ENCODE data around the gene EPB41L3. TPM values are rescaled to one million over a fixed set of nuclear protein-coding genes. Genes with fewer than 3 reads are reported as not detected.

EPB41L3 gene
- total RNA-seq, 1 experiment from 2014 or later, result 16.1 TPM

DNA sequence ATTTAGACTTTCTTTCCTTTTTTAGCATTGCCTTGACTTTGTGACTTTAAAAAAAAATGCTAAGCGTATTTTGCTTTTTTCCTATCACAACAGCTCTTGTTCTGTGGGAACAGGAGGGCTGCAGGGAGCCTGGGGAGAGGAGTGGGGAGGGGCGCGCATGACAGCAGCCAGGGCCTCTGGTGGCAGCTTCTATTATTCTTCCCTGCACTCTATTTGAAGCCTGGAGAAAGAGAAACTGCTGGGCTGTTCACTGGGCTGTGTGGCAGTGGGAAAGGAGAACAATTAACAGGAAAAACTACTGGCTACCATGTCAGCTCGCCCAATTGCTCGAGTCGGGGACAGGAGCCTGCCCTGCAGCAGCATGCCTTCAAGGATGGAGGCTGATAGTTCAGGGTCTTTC lies 129.3 kb downstream of the EPB41L3 start:
- Histone ChIP-seq H3T11ph (ENCODE audit: low read length) (no peak overlapping the region), H3K56ac (ENCODE audit: insufficient read length, low read depth, low read length) (no peak overlapping the region), H2AK5ac (ENCODE audit: insufficient read length, low read length) (no peak overlapping the region), H3K9me3 (ENCODE audit: control insufficient read depth, low read depth, low read length) (no peaks in the 10 kb centered on the region), H2BK15ac (ENCODE audit: low read depth, low read length) (no peak overlapping the region), H3K18ac (ENCODE audit: insufficient read length, low read depth, low read length) (no peak overlapping the region), H2AFZ (ENCODE audit: low read length) (no peak overlapping the region), H3K4me2 (ENCODE audit: insufficient read depth, insufficient read length, low read length) (no peak overlapping the region), H3K9ac (ENCODE audit: extremely low read depth, insufficient read length, low read length) (no peak overlapping the region), H3K23ac (ENCODE audit: insufficient read length, low read depth, low read length) (no peak overlapping the region), H4K5ac (ENCODE audit: insufficient read length, low read depth, low read length) (no peak overlapping the region), H3K79me2 (ENCODE audit: insufficient read depth, low read length) (no peaks in the 10 kb centered on the region), H2BK120ac (ENCODE audit: low read depth, low read length, poor library complexity, severe bottlenecking) (no peak overlapping the region), H3K27ac (ENCODE audit: insufficient read length, low read depth, low read length) (no peak overlapping the region), H3K23me2 (ENCODE audit: insufficient read length, low read depth, low read length, poor library complexity, severe bottlenecking) (no peaks in the 10 kb centered on the region), H3K4me1 (ENCODE audit: insufficient read depth, low read length) (no peaks in the 10 kb centered on the region), H3K4ac (ENCODE audit: low read depth, low read length) (no peak overlapping the region), H2BK5ac (ENCODE audit: insufficient read length, low read length) (no peak overlapping the region), H4K20me1 (ENCODE audit: control insufficient read depth, insufficient read depth, insufficient read length) (no peaks in the 10 kb centered on the region), H2BK12ac (ENCODE audit: insufficient read length, low read depth, low read length) (no peak overlapping the region), H3K79me1 (ENCODE audit: insufficient read depth, low read depth, low read length, poor library complexity, severe bottlenecking) (no peaks in the 10 kb centered on the region), H2BK20ac (ENCODE audit: low read depth, low read length, poor library complexity, severe bottlenecking) (no peak overlapping the region), H3K14ac (ENCODE audit: insufficient read depth, low read length) (no peak overlapping the region), H3K27me3 (ENCODE audit: insufficient read depth, low read length) (no peaks in the 10 kb centered on the region), H4K91ac (ENCODE audit: insufficient read length, low read depth, low read length) (no peak overlapping the region), H4K8ac (replicated peaks; ENCODE audit: insufficient read length, low read depth, low read length) (no peak overlapping the region)
- DNase-seq, result peak; percentile 56
- TF ChIP-seq, protein P1, sequence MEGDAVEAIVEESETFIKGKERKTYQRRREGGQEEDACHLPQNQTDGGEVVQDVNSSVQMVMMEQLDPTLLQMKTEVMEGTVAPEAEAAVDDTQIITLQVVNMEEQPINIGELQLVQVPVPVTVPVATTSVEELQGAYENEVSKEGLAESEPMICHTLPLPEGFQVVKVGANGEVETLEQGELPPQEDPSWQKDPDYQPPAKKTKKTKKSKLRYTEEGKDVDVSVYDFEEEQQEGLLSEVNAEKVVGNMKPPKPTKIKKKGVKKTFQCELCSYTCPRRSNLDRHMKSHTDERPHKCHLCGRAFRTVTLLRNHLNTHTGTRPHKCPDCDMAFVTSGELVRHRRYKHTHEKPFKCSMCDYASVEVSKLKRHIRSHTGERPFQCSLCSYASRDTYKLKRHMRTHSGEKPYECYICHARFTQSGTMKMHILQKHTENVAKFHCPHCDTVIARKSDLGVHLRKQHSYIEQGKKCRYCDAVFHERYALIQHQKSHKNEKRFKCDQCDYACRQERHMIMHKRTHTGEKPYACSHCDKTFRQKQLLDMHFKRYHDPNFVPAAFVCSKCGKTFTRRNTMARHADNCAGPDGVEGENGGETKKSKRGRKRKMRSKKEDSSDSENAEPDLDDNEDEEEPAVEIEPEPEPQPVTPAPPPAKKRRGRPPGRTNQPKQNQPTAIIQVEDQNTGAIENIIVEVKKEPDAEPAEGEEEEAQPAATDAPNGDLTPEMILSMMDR (conservative IDR thresholded peaks at IDR 0.05), result peak; percentile 32; the same call in 2 of the 3 replicates
- H3K27me3 Mint-ChIP-seq (ENCODE audit: low read depth), result no peaks in the 10 kb centered on the region
- H3K9me3 Mint-ChIP-seq, result no peaks in the 10 kb centered on the region
- no peaks in the 10 kb centered on the region for H3K36me3 Mint-ChIP-seq (ENCODE audit: insufficient read depth in 1 of 3, low read depth in 3 of 3)
- peak overlapping the region in 1 of 3 experiments; percentile 77; a peak in 2 of 7 replicates for H3K27ac Mint-ChIP-seq
- WGBS (ENCODE audit: extremely low coverage, insufficient read length, low lambda C conversion rate), result no CpG with 5 or more reads among the region's 6 CpGs
- H3K4me3 Mint-ChIP-seq, result no peak overlapping the region
- peaks cover 21 to 32% of the 10 kb centered on the region in 2 experiments for H3K4me1 Mint-ChIP-seq

All from H9 (cell line).